SU-DHL-6 (cell line): ENCODE data around the gene NT5DC3.

Experiments
- H2AFZ ChIP-seq: fragments of 200-600 bp; sonication (generic); 2 replicates; pipeline ENCODE4 v1.6.1; 2014; ENCODE audit warnings: low read depth, mild to moderate bottlenecking, moderate library complexity, mixed read lengths, antibody characterized with exemption, low read length; ENCODE audit not compliant: severe bottlenecking
- H3F3A ChIP-seq: fragments of 200-600 bp; shearing (Covaris generic); 2 replicates; pipeline ENCODE4 v1.6.0; 2016; ENCODE audit warnings: antibody characterized with exemption, mild to moderate bottlenecking; ENCODE audit not compliant: insufficient read depth
- H3K27ac ChIP-seq: fragments of 200-600 bp; sonication (generic); 2 replicates; pipeline ENCODE4 v1.5.1; 2016; ENCODE audit warnings: low read depth, mild to moderate bottlenecking, low read length, moderate library complexity, mixed read lengths
- H3K27me3 ChIP-seq: fragments of 200-600 bp; sonication (generic), shearing (Covaris generic); 2 replicates; pipeline ENCODE4 v1.6.0; 2014; ENCODE audit warnings: mild to moderate bottlenecking, low read length
- H3K36me3 ChIP-seq: fragments of 200-600 bp; sonication (generic); 2 replicates; pipeline ENCODE4 v1.6.1; 2014; ENCODE audit warnings: mild to moderate bottlenecking, low read length, mixed read lengths
- H3K4me2 ChIP-seq: fragments of 300-600, 200-600 bp; shearing (Covaris generic), sonication (generic); 2 replicates; pipeline ENCODE4 v1.6.0; 2014; ENCODE audit warnings: low read length, low read depth, mild to moderate bottlenecking; ENCODE audit not compliant: poor library complexity, severe bottlenecking
- H3K4me3 ChIP-seq: fragments of 200-600 bp; sonication (generic); 2 replicates; pipeline ENCODE4 v1.5.1; 2014; ENCODE audit warnings: antibody characterized with exemption, low read length, mild to moderate bottlenecking, mixed read lengths; ENCODE audit not compliant: insufficient read depth, poor library complexity, severe bottlenecking
- H3K79me2 ChIP-seq: fragments of 200-600 bp; sonication (generic); 2 replicates; pipeline ENCODE4 v1.6.1; 2014; ENCODE audit warnings: mild to moderate bottlenecking, low read length, moderate library complexity; ENCODE audit not compliant: insufficient read depth
- H3K9ac ChIP-seq: fragments of 200-600 bp; sonication (generic); 2 replicates; pipeline ENCODE4 v1.7.0; 2014; ENCODE audit warnings: mild to moderate bottlenecking, low read length
- H3K9me2 ChIP-seq: fragments of 200-600 bp; sonication (generic); replicated peaks from 2 replicates; pipeline ENCODE4 v1.6.1; 2014; ENCODE audit warnings: low read length; ENCODE audit not compliant: insufficient read depth
- H3K9me3 ChIP-seq: fragments of 200-600 bp; sonication (generic); 2 replicates; pipeline ENCODE4 v1.6.1; 2014; ENCODE audit warnings: low read length, mixed read lengths; ENCODE audit not compliant: insufficient read depth
- H4K20me1 ChIP-seq: fragments of 200-600 bp; sonication (generic); 2 replicates; pipeline ENCODE4 v1.6.1; 2014; ENCODE audit warnings: low read depth, mild to moderate bottlenecking, antibody characterized with exemption, low read length, moderate library complexity, mixed read lengths
- EZH2phosphoT487 ChIP-seq: fragments of 200-600 bp; sonication (generic), shearing (Covaris generic); conservative IDR thresholded peaks from 2 replicates; pipeline ENCODE4 v1.6.1; 2018; ENCODE audit warnings: mild to moderate bottlenecking, antibody characterized with exemption, low read length, moderate library complexity, mixed read lengths
- TF ChIP-seq, protein P1 (sequence below): fragments of 200-600 bp; sonication (generic); IDR thresholded peaks from one replicate; pipeline ENCODE4 v1.5.1; 2017; ENCODE audit warnings: antibody characterized with exemption, mild to moderate bottlenecking, low read length, moderate library complexity; ENCODE audit not compliant: insufficient read depth, poor library complexity, severe bottlenecking

The NT5DC3 gene

DNA sequence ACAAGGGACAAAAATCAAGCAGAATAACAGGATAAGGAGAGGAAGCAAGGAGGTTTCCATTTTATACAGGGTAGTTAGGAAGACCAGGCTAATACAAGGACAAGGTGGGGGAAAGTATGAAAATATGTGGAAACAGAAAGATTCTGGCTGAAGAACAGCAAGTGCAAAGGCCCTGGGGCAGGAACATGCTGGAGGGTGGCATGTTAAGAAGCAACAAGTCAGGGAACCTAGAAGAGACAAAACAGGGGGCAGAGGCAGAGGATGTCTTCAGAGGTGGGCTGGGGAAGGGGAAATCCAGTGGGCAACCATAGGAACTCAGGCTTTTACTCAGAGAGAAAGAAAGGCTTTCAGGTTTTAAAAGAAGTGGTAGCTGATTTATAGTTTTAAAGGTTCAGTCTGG is 54.8 kb downstream of the NT5DC3 start:
- no peak overlapping the region for H3K9ac ChIP-seq
- no peak overlapping the region for H2AFZ ChIP-seq
- no peaks in the 10 kb centered on the region for H3K36me3 ChIP-seq
- H3K79me2 ChIP-seq = no peaks in the 10 kb centered on the region
- H3K4me2 ChIP-seq = no peak overlapping the region
- no peaks in the 10 kb centered on the region for H4K20me1 ChIP-seq
- H3F3A ChIP-seq = no peaks in the 10 kb centered on the region
- H3K9me3 ChIP-seq = no peaks in the 10 kb centered on the region
- TF ChIP-seq EZH2phosphoT487 = no peak
- TF ChIP-seq, protein P1, sequence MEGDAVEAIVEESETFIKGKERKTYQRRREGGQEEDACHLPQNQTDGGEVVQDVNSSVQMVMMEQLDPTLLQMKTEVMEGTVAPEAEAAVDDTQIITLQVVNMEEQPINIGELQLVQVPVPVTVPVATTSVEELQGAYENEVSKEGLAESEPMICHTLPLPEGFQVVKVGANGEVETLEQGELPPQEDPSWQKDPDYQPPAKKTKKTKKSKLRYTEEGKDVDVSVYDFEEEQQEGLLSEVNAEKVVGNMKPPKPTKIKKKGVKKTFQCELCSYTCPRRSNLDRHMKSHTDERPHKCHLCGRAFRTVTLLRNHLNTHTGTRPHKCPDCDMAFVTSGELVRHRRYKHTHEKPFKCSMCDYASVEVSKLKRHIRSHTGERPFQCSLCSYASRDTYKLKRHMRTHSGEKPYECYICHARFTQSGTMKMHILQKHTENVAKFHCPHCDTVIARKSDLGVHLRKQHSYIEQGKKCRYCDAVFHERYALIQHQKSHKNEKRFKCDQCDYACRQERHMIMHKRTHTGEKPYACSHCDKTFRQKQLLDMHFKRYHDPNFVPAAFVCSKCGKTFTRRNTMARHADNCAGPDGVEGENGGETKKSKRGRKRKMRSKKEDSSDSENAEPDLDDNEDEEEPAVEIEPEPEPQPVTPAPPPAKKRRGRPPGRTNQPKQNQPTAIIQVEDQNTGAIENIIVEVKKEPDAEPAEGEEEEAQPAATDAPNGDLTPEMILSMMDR = no peak
- no peaks in the 10 kb centered on the region for H3K9me2 ChIP-seq
- no peak overlapping the region for H3K27ac ChIP-seq
- no peaks in the 10 kb centered on the region for H3K27me3 ChIP-seq
- no peak overlapping the region for H3K4me3 ChIP-seq

DNA sequence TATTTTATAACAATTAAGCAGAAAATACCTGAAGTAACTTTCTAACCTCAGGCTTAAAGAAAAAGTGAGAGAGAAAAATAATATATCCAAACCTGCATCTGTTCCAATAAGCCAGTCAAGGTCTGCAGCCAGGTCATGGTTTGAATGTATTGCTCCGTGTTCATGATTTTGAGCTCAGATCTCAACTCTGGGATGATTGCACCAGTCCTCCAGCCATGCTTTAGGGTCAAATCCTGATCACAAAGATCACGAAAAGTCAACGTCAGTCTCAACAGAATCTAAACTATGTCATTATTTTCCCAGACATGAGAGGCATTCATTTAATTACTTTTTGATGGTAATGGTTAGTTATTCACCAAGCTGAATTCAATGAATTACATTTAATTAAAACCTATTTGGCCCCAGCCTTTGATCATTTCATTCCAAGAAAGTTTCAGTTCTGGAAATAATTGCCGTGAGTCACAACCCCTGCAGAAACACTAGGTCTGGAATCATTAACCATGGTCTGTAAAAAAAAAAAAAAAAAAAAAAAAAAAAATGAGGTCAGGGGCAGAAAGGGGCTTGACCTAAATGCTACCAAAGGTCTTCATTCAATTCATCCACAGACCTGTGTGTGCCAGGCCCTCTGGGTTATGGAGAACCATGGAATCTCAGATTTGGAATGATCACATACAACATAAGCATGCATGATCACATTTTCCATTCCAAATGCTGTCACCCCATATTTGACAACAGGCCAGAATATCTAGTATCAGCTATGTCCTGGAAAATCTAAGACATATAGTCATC is 55.6 kb downstream of the NT5DC3 start:
- Histone ChIP-seq H3K4me3 (no peak overlapping the region), H4K20me1 (no peaks in the 10 kb centered on the region), H3K79me2 (no peaks in the 10 kb centered on the region), H3K9me2 (no peaks in the 10 kb centered on the region), H3F3A (no peaks in the 10 kb centered on the region), H3K36me3 (no peaks in the 10 kb centered on the region), H3K27me3 (no peaks in the 10 kb centered on the region), H3K9ac (no peak overlapping the region), H3K9me3 (no peaks in the 10 kb centered on the region), H2AFZ (no peak overlapping the region), H3K27ac (no peak overlapping the region), H3K4me2 (no peak overlapping the region)
- TF ChIP-seq EZH2phosphoT487 = no peak
- TF ChIP-seq, protein P1 = no peak

DNA sequence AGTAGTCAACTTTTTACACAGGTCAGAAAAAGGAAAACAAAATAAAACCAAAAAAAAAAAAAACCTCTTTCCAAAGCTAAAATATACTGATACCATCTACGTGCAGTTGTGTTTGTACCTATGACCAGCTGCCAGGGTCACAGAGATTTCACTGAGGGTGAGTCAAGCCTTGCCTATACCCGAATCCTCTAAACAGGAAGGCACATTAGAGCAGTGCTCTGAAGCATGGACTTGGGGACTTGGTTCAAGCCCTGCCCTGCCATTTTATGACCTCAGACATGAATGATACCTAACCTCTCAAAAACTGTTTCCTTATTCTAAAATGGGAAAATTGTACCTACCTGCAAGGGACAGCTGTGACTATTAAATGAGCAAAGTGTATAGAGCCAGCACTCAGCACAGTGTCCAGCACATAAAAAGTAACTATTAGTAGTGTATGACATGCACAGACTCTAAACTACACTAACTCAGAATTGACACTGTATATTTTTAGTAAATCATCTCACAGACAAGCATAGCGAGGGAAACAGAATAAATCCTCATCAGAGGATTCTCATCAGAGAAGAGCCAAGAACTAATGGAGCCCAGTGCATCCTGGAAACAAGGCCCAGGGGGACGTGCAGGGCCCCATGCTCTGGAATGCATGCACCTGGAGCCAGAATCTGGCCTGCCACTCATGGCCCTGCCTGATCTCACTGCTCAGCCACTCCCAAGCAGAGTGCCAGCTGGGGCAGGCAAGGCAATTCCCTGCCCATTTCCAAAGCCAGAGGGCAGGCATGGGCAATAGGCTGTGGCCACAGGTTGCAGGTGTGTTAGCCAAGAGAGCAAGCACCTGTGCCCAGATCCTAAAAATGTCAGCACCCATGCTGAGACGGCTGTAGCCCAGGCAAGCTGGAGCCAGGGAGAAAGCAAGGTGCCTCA is 57.0 kb downstream of the NT5DC3 start:
- no peaks in the 10 kb centered on the region for H3K36me3 ChIP-seq
- no peak overlapping the region for H3K4me2 ChIP-seq
- H4K20me1 ChIP-seq = no peaks in the 10 kb centered on the region
- H2AFZ ChIP-seq = no peak overlapping the region
- no peak overlapping the region for H3K9ac ChIP-seq
- no peak for TF ChIP-seq EZH2phosphoT487
- TF ChIP-seq, protein P1 = no peak
- H3K4me3 ChIP-seq = no peak overlapping the region
- no peaks in the 10 kb centered on the region for H3F3A ChIP-seq
- no peaks in the 10 kb centered on the region for H3K9me2 ChIP-seq
- no peaks in the 10 kb centered on the region for H3K9me3 ChIP-seq
- no peak overlapping the region for H3K27ac ChIP-seq
- H3K27me3 ChIP-seq = no peaks in the 10 kb centered on the region
- no peaks in the 10 kb centered on the region for H3K79me2 ChIP-seq
